CD4-positive, alpha-beta T cell (primary cell): ENCODE results near the gene PRELID2. TPM values are rescaled to one million over a fixed set of nuclear protein-coding genes. Genes with fewer than 3 reads are reported as not detected.

Experiments
- ATAC-seq: fragments of 200-7000 bp; cut with Tn5 transposase; one replicate; pipeline ENCODE4 v1.10.0; 2022; ENCODE audit warnings: mild to moderate bottlenecking; ENCODE audit not compliant: poor library complexity
- CTCF ChIA-PET: fragments of 350-600 bp; sonication (Branson Sonifier 250); formaldehyde crosslinking; loops from one replicate; lab custom pipeline; 2021; ENCODE audit warnings: antibody characterized with exemption, inconsistent platforms; lab: Charles Lee
- POLR2A ChIA-PET: fragments of 350-600 bp; sonication (Branson Sonifier 250); formaldehyde crosslinking; loops from one replicate; lab custom pipeline; 2021; ENCODE audit warnings: antibody characterized with exemption, inconsistent platforms; lab: Charles Lee
- DNase-seq, 14 experiments: peaks; one replicate each; pipeline ENCODE4 v3.0.0-alpha.2; 2013 to 2020; ENCODE audit warnings: mixed read lengths in 2 of 14
- H3K27ac ChIP-seq, 2 donors: one replicate each; pipeline versions ENCODE4 v1.5.1 to v1.7.0; 2013; ENCODE audit warnings: low read length in 2 of 2, low read depth in 1 of 2, mild to moderate bottlenecking in 1 of 2
- H3K27me3 ChIP-seq, 2 experiments: 1 replicate in 1 of 2; 2 replicates in 1 of 2; pipeline versions ENCODE4 v1.6.1 to v1.7.0; 2013; ENCODE audit warnings: low read length in 2 of 2, control low read depth in 1 of 2, mild to moderate bottlenecking in 1 of 2, moderate library complexity in 1 of 2; ENCODE audit not compliant: insufficient read depth in 2 of 2, control insufficient read depth in 1 of 2
- H3K36me3 ChIP-seq: one replicate; pipeline ENCODE4 v1.6.1; 2013; ENCODE audit warnings: low read length, control low read depth; ENCODE audit not compliant: insufficient read depth
- H3K4me1 ChIP-seq: one replicate; pipeline ENCODE4 v1.6.1; 2013; ENCODE audit warnings: low read length, control low read depth; ENCODE audit not compliant: insufficient read depth
- H3K4me3 ChIP-seq: one replicate; pipeline ENCODE4 v1.5.1; 2013; ENCODE audit warnings: mild to moderate bottlenecking, low read length, moderate library complexity
- H3K9me3 ChIP-seq, 2 experiments: 1 replicate in 1 of 2; 2 replicates in 1 of 2; pipeline versions ENCODE4 v1.6.1 to v1.7.0; 2013; ENCODE audit warnings: low read length in 2 of 2, mild to moderate bottlenecking in 2 of 2, control low read depth in 1 of 2, moderate library complexity in 1 of 2; ENCODE audit not compliant: control insufficient read depth in 1 of 2, insufficient read depth in 1 of 2
- H3K27ac Mint-ChIP-seq: one replicate; pipeline ENCODE4 v1.8.0; 2020; ENCODE audit warnings: mixed read lengths
- H3K27me3 Mint-ChIP-seq: one replicate; pipeline ENCODE4 v1.8.0; 2021; ENCODE audit warnings: mixed read lengths
- H3K36me3 Mint-ChIP-seq: one replicate; pipeline ENCODE4 v1.8.0; 2021; ENCODE audit warnings: low read depth, mixed read lengths
- H3K4me1 Mint-ChIP-seq: one replicate; pipeline ENCODE4 v1.8.0; 2021; ENCODE audit warnings: low read depth, mixed read lengths
- H3K4me3 Mint-ChIP-seq: one replicate; pipeline ENCODE4 v1.8.0; 2020; ENCODE audit warnings: mild to moderate bottlenecking, mixed read lengths
- H3K9me3 Mint-ChIP-seq: one replicate; pipeline ENCODE4 v1.8.0; 2020; ENCODE audit warnings: mixed read lengths
- intact Hi-C, 2 experiments: fragments of 100-400 bp; cut with DNase I in 1 of 2; cut with micrococcal nuclease in 1 of 2; formaldehyde crosslinking; loops; one replicate each; pipeline versions ENCODE4 v1.15.1 to v1.9.0; 2023 to 2025; cut with DNase I, micrococcal nuclease
- total RNA-seq, 174 experiments: library from RNA in 2 of 174; stranded (reverse) in 2 of 174; gene quantifications; one replicate each; pipeline ENCODE4 v1.2.3 and lab custom pipeline; 2021 to 2026
- TF ChIP-seq, protein P1 (sequence below): fragments of 200-600 bp; IDR thresholded peaks from one replicate; pipeline ENCODE4 v1.8.0; 2022; ENCODE audit warnings: antibody characterized with exemption, mild to moderate bottlenecking

Gene PRELID2
- total RNA-seq, 2 experiments from 2014 or later, result 0.44 to 0.56 TPM

DNA sequence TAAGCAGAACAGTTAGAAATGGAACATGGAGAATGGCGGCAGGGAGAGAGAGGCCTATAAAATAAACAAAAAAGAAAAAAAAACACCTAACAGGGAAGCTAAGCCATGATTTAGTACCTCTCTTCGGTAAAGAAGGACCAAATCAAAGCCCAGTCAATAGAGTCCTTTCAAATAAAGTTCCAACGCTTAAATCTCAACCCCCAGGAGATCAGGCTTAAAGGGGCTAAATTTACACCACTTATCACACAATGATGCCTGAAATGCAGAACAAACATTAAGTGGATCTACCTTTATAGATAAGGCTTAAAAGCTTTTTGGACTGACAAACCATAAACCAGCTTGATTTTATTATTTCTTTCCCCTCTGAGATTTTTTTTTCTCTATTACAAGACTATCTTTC, 66.3 kb downstream of the PRELID2 start:
- ATAC-seq, result no peak
- TF ChIP-seq, protein P1, sequence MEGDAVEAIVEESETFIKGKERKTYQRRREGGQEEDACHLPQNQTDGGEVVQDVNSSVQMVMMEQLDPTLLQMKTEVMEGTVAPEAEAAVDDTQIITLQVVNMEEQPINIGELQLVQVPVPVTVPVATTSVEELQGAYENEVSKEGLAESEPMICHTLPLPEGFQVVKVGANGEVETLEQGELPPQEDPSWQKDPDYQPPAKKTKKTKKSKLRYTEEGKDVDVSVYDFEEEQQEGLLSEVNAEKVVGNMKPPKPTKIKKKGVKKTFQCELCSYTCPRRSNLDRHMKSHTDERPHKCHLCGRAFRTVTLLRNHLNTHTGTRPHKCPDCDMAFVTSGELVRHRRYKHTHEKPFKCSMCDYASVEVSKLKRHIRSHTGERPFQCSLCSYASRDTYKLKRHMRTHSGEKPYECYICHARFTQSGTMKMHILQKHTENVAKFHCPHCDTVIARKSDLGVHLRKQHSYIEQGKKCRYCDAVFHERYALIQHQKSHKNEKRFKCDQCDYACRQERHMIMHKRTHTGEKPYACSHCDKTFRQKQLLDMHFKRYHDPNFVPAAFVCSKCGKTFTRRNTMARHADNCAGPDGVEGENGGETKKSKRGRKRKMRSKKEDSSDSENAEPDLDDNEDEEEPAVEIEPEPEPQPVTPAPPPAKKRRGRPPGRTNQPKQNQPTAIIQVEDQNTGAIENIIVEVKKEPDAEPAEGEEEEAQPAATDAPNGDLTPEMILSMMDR, result no peak
- H3K27ac Mint-ChIP-seq, result no peak overlapping the region
- Histone ChIP-seq H3K4me3 (no peak overlapping the region), H3K4me1 (no peaks in the 10 kb centered on the region), H3K27ac (no peak overlapping the region), H3K27me3 (no peaks in the 10 kb centered on the region), H3K9me3 (no peaks in the 10 kb centered on the region), H3K36me3 (no peaks in the 10 kb centered on the region)
- POLR2A ChIA-PET, result no interaction called here
- H3K27me3 Mint-ChIP-seq, result no peaks in the 10 kb centered on the region
- peaks cover 5% of the 10 kb centered on the region for H3K9me3 Mint-ChIP-seq
- CTCF ChIA-PET, result no interaction called here
- intact Hi-C loops, result no loop called here
- no peaks in the 10 kb centered on the region for H3K36me3 Mint-ChIP-seq
- H3K4me1 Mint-ChIP-seq, result no peaks in the 10 kb centered on the region
- DNase-seq, result no peak
- H3K4me3 Mint-ChIP-seq, result no peak overlapping the region

DNA sequence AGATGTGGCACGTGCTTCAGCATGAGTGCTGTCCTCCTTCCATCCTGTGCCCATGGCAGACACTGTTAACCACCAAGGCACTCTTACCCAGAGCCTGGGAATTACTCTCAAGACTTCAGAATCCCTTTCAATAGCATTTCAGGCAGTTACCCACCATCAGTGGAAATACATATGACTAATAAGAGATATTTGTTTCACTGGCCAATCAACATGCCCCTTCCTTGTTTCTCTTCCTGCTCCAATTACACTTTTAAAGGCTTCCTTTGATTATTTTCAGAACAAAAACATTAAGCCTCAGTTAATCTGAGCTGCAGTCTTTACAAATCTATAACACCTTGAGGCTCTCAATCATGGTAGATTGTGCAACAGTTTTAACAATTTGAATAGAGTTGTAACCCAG, 70.8 kb downstream of the PRELID2 start:
- ATAC-seq, result no peak
- H3K36me3 Mint-ChIP-seq, result no peaks in the 10 kb centered on the region

DNA sequence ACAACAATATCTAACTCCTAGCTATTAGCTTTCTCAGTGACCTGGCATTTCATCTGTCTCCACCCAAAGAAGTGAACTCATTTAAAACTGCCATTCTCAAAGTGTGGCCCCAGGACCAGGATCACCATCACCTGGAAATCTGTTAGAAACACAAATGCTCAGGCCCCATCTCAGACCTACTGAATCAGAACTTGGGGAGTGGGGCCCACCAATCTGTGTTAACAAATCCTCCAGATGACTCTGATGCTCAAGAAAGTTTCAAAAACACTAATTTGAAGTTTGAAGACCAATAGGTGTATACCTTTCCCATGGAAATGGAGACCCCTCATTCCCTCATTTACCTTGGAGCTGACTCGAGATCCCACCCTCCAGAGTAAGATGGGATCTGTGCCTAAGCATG, 72.3 kb downstream of the PRELID2 start:
- no peak overlapping the region for H3K4me3 Mint-ChIP-seq
- intact Hi-C loops, result no loop called here
- no peak for ATAC-seq
- no peaks in the 10 kb centered on the region for H3K36me3 Mint-ChIP-seq
- Histone ChIP-seq H3K4me3 (no peak overlapping the region), H3K4me1 (no peaks in the 10 kb centered on the region), H3K27ac (no peak overlapping the region), H3K9me3 (no peaks in the 10 kb centered on the region), H3K36me3 (no peaks in the 10 kb centered on the region), H3K27me3 (no peaks in the 10 kb centered on the region)
- no peak for DNase-seq
- POLR2A ChIA-PET, result no interaction called here
- H3K27ac Mint-ChIP-seq, result no peak overlapping the region
- H3K27me3 Mint-ChIP-seq, result no peaks in the 10 kb centered on the region
- no peaks in the 10 kb centered on the region for H3K9me3 Mint-ChIP-seq
- no peaks in the 10 kb centered on the region for H3K4me1 Mint-ChIP-seq
- CTCF ChIA-PET, result no interaction called here
- TF ChIP-seq, protein P1, result no peak

More for the DNA sequence above, 70.8 kb downstream of the PRELID2 start:
- H3K27me3 Mint-ChIP-seq, result no peaks in the 10 kb centered on the region
- ChIA-PET CTCF (no interaction called here), POLR2A (no interaction called here)
- no peaks in the 10 kb centered on the region for H3K9me3 ChIP-seq
- H3K27ac Mint-ChIP-seq, result no peak overlapping the region
- no peaks in the 10 kb centered on the region for H3K4me1 Mint-ChIP-seq
- no peak for DNase-seq
- H3K36me3 ChIP-seq, result no peaks in the 10 kb centered on the region
- H3K27ac ChIP-seq, result no peak overlapping the region
- H3K9me3 Mint-ChIP-seq, result peaks cover 2% of the 10 kb centered on the region
- TF ChIP-seq, protein P1, result no peak
- no peak overlapping the region for H3K4me3 ChIP-seq
- intact Hi-C loops, result no loop called here
- no peak overlapping the region for H3K4me3 Mint-ChIP-seq
- H3K4me1 ChIP-seq, result no peaks in the 10 kb centered on the region
- H3K27me3 ChIP-seq, result no peaks in the 10 kb centered on the region
